Omental fat pad (tissue), 4 donors: ENCODE results near the gene SMAP2. TPM values are rescaled to one million over a fixed set of nuclear protein-coding genes. Genes with fewer than 3 reads are reported as not detected.

Experiments
- ATAC-seq: fragments of 150-250 bp; one replicate; pipeline ENCODE4 v1.9.1; 2016; ENCODE audit warnings: mild to moderate bottlenecking, moderate library complexity; ENCODE audit not compliant: low FRiP score
- DNase-seq: peaks from one replicate; pipeline ENCODE4 v3.0.0-alpha.2; 2019; ENCODE audit warnings: low spot score
- CTCF ChIP-seq, 3 donors: fragments of 450-650 bp; IDR thresholded peaks; one replicate each; pipeline ENCODE4 v1.5.1; 2016 to 2017; ENCODE audit warnings: antibody characterized with exemption in 3 of 3, mild to moderate bottlenecking in 3 of 3, moderate library complexity in 2 of 3
- total RNA-seq, 4 donors: library from RNA; depleted of rRNA; stranded (reverse); fragments of >200 nt; gene quantifications; one replicate each; pipeline ENCODE4 v1.1.0, GENCODE V29; 2016

Gene SMAP2
- total RNA-seq, 4 donors from 2014 or later, result 45.4 to 119 (median 60.1) TPM

GRCh38 chr1:40407453-40407852 lies 33.9 kb downstream of the SMAP2 start:
- no peak for DNase-seq
- TF ChIP-seq CTCF (IDR thresholded peaks at IDR 0.05), result no peak
- no peak for ATAC-seq

- ATAC-seq, result no peak
- no peak for TF ChIP-seq CTCF (IDR thresholded peaks at IDR 0.05)
- no peak for DNase-seq
These were observed 35.9 kb downstream of the SMAP2 start for GRCh38 chr1:40409467-40409866.

GRCh38 chr1:40411294-40411693 lies 37.8 kb downstream of the SMAP2 start:
- TF ChIP-seq CTCF (IDR thresholded peaks at IDR 0.05), result no peak
- ATAC-seq (no peak), DNase-seq (no peak)

- TF ChIP-seq CTCF (IDR thresholded peaks at IDR 0.05), result no peak
- ATAC-seq, result no peak
- no peak for DNase-seq
These were observed 38.3 kb downstream of the SMAP2 start for GRCh38 chr1:40411843-40412242.

GRCh38 chr1:40413527-40414252 lies 40.2 kb downstream of the SMAP2 start:
- ATAC-seq, result no peak
- no peak for TF ChIP-seq CTCF (IDR thresholded peaks at IDR 0.05)
- no peak for DNase-seq

GRCh38 chr1:40414331-40414730 lies 40.8 kb downstream of the SMAP2 start:
- no peak for ATAC-seq
- no peak for TF ChIP-seq CTCF (IDR thresholded peaks at IDR 0.05)
- DNase-seq, result no peak

- DNase-seq (no peak), ATAC-seq (no peak)
- TF ChIP-seq CTCF (IDR thresholded peaks at IDR 0.05), result no peak
These were observed 43.2 kb downstream of the SMAP2 start for GRCh38 chr1:40416709-40417108.
